GM18502 (cell line): ENCODE data around the gene PTPRD.
A peak's percentile ranks its signal among the peaks of the same experiment; 100 is the strongest.

Experiments used
- ATAC-seq: cut with Tn5 transposase; IDR thresholded peaks from one replicate; pipeline ENCODE4 v1.9.1; 2021; ENCODE audit warnings: mild to moderate bottlenecking; ENCODE audit not compliant: unreplicated experiment, poor library complexity

PTPRD gene

GRCh38 chr9:9917400-9917799 lies 695.4 kb downstream of the PTPRD start:
- ATAC-seq: no peak

- ATAC-seq: no peak
Observed at GRCh38 chr9:9914174-9914573, 698.6 kb downstream of the PTPRD start.

GRCh38 chr9:9913276-9913832 lies 699.4 kb downstream of the PTPRD start:
- no peak for ATAC-seq

GRCh38 chr9:9912459-9912858 lies 700.3 kb downstream of the PTPRD start:
- peak; percentile 49 for ATAC-seq

- no peak for ATAC-seq
Observed at GRCh38 chr9:9905736-9906135, 707.1 kb downstream of the PTPRD start.

- no peak for ATAC-seq
Observed at GRCh38 chr9:9904041-9904440, 708.8 kb downstream of the PTPRD start.

GRCh38 chr9:9901624-9902023 lies 711.2 kb downstream of the PTPRD start:
- no peak for ATAC-seq

- no peak for ATAC-seq
Observed at GRCh38 chr9:9893837-9894236, 719.0 kb downstream of the PTPRD start.

- ATAC-seq: no peak
Observed at GRCh38 chr9:9892217-9892616, 720.6 kb downstream of the PTPRD start.

- ATAC-seq: no peak
Observed at GRCh38 chr9:9881692-9882091, 731.1 kb downstream of the PTPRD start.

GRCh38 chr9:9874270-9874669 lies 738.5 kb downstream of the PTPRD start:
- ATAC-seq: no peak

- ATAC-seq: no peak
Observed at GRCh38 chr9:9862235-9862810, 750.5 kb downstream of the PTPRD start.

- no peak for ATAC-seq
Observed at GRCh38 chr9:9855177-9856078, 757.4 kb downstream of the PTPRD start.

- ATAC-seq: no peak
Observed at GRCh38 chr9:9847750-9848149, 765.1 kb downstream of the PTPRD start.

- peak; percentile 92 for ATAC-seq
Observed at GRCh38 chr9:9846557-9846956, 766.2 kb downstream of the PTPRD start.

- ATAC-seq: no peak
Observed at GRCh38 chr9:9820436-9820835, 792.4 kb downstream of the PTPRD start.

GRCh38 chr9:9819886-9820285 lies 792.9 kb downstream of the PTPRD start:
- no peak for ATAC-seq

- no peak for ATAC-seq
Observed at GRCh38 chr9:9817176-9817575, 795.6 kb downstream of the PTPRD start.

- ATAC-seq: no peak
Observed at GRCh38 chr9:9804109-9804508, 808.7 kb downstream of the PTPRD start.

GRCh38 chr9:9799287-9799686 lies 813.5 kb downstream of the PTPRD start:
- no peak for ATAC-seq

- peak; percentile 51 for ATAC-seq
Observed at GRCh38 chr9:9792144-9792857, 820.5 kb downstream of the PTPRD start.
